Measurements from ENCODE around the gene UNC5C. TPM values are rescaled to one million over a fixed set of nuclear protein-coding genes. Genes with fewer than 3 reads are reported as not detected.

UNC5C gene
- total RNA-seq, 4 donors from 2014 or later: 1.6 to 4.4 (median 3.2) TPM

GRCh38 chr4:95478679-95479078 is 70.1 kb downstream of the UNC5C start:
- Histone ChIP-seq H3K4me1 (no peaks in the 10 kb centered on the region), H3K27ac (no peak overlapping the region), H3K27me3 (no peaks in the 10 kb centered on the region), H3K36me3 (no peaks in the 10 kb centered on the region), H3K9me3 (no peaks in the 10 kb centered on the region), H3K4me3 (no peak overlapping the region)
- TF ChIP-seq POLR2A (IDR thresholded peaks at IDR 0.05): no peak
- TF ChIP-seq POLR2AphosphoS5 (IDR thresholded peaks at IDR 0.05): no peak
- 83 to 93% methylated on average over 3 to 6 of the region's 6 CpGs for WGBS, 2 donors (ENCODE audit: low coverage in 1 of 2)
- no peak for ATAC-seq

- Histone ChIP-seq H3K4me1 (no peaks in the 10 kb centered on the region), H3K27me3 (no peaks in the 10 kb centered on the region), H3K4me3 (no peak overlapping the region), H3K36me3 (no peaks in the 10 kb centered on the region), H3K9me3 (no peaks in the 10 kb centered on the region), H3K27ac (no peak overlapping the region)
- 18 to 22% methylated on average over 1 of the region's 1 CpG for WGBS, 2 donors (ENCODE audit: low coverage in 1 of 2)
- TF ChIP-seq POLR2A (IDR thresholded peaks at IDR 0.05) (no peak), EP300 (IDR thresholded peaks at IDR 0.05) (no peak), CTCF (IDR thresholded peaks at IDR 0.05) (no peak), POLR2AphosphoS5 (IDR thresholded peaks at IDR 0.05) (no peak)
- ATAC-seq: no peak
Measured at GRCh38 chr4:95476121-95476520, 72.7 kb downstream of the UNC5C start.

GRCh38 chr4:95472534-95472933 is 76.2 kb downstream of the UNC5C start:
- Histone ChIP-seq H3K27ac (no peak overlapping the region), H3K9me3 (no peaks in the 10 kb centered on the region), H3K27me3 (no peaks in the 10 kb centered on the region), H3K36me3 (no peaks in the 10 kb centered on the region), H3K4me1 (no peaks in the 10 kb centered on the region), H3K4me3 (no peak overlapping the region)
- no peak for TF ChIP-seq POLR2A (IDR thresholded peaks at IDR 0.05)
- TF ChIP-seq EP300 (IDR thresholded peaks at IDR 0.05): no peak
- TF ChIP-seq CTCF (IDR thresholded peaks at IDR 0.05): no peak
- TF ChIP-seq POLR2AphosphoS5 (IDR thresholded peaks at IDR 0.05): no peak
- WGBS, 2 donors (ENCODE audit: low coverage in 1 of 2): 36 to 52% methylated on average over 3 of the region's 3 CpGs
- no peak for ATAC-seq

- WGBS, 2 donors (ENCODE audit: low coverage in 1 of 2): 76 to 88% methylated on average over 4 of the region's 4 CpGs
- Histone ChIP-seq H3K36me3 (no peaks in the 10 kb centered on the region), H3K27me3 (no peaks in the 10 kb centered on the region), H3K27ac (no peak overlapping the region), H3K9me3 (no peaks in the 10 kb centered on the region), H3K4me3 (no peak overlapping the region), H3K4me1 (no peaks in the 10 kb centered on the region)
- TF ChIP-seq EP300 (IDR thresholded peaks at IDR 0.05): no peak
- no peak for TF ChIP-seq POLR2A (IDR thresholded peaks at IDR 0.05)
- TF ChIP-seq CTCF (IDR thresholded peaks at IDR 0.05): no peak
- TF ChIP-seq POLR2AphosphoS5 (IDR thresholded peaks at IDR 0.05): no peak
- ATAC-seq: no peak
Measured at GRCh38 chr4:95470622-95471021, 78.2 kb downstream of the UNC5C start.

GRCh38 chr4:95469617-95470016 is 79.2 kb downstream of the UNC5C start:
- ATAC-seq: no peak
- no peak for TF ChIP-seq POLR2A (IDR thresholded peaks at IDR 0.05)
- no peak for TF ChIP-seq POLR2AphosphoS5 (IDR thresholded peaks at IDR 0.05)
- no peak for TF ChIP-seq CTCF (IDR thresholded peaks at IDR 0.05)
- no peak for TF ChIP-seq EP300 (IDR thresholded peaks at IDR 0.05)
- Histone ChIP-seq H3K36me3 (no peaks in the 10 kb centered on the region), H3K27me3 (no peaks in the 10 kb centered on the region), H3K27ac (no peak overlapping the region), H3K9me3 (no peaks in the 10 kb centered on the region), H3K4me1 (no peaks in the 10 kb centered on the region), H3K4me3 (no peak overlapping the region)
- 44 to 63% methylated on average over 1 of the region's 1 CpG for WGBS, 2 donors (ENCODE audit: low coverage in 1 of 2)
